ENCODE measurements around the gene STMND1.
"Not testable (repeated sequence)": the region's sequence is repeated elsewhere in the genome, so short reads cannot be mapped to it uniquely, and the experiment has no call there.

Gene STMND1

DNA sequence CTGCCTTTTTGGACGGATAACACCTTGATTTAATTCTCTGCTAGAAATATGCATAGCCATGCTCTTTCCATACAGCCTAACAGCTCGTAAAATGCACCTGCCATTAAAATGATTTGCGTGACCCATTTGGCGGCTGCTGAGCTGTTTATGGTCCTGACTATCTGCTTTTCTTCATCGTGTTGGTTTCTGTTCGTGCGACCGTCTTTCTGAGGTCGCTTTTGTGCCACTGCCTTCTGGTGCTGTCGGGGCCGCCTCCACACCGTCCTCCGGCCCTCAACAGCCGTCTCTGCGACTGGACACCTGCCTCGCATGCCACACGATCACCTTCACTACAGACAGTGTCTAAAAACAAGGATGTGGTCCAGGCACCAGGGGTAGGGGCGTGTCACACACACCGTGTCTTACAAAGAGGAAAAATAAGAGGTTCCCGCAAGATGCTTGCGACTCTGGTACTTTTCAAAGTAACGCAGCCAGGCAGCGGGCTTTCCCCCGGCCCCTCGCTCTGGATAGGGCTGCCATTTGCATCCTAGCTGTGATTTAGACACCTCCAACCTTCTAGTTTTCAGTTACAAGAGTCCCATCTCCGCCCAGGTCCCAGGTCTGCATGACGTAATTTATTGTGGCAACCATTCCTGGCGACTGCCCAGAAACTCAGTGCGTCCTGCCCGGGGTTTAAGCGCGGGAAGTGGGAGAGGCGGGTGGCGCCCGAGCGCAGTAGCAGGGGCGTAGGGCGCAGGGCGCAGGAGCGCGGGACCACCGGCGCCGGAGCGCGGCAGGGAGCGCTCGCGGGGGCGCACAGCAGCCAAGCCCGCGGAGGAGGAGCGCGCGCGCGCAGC lies at the start of gene STMND1:
Gene STMND1, plus strand, starts transcription at position 629 of the 836 bp plus-strand sequence. CDS start 208 bp downstream, outside the sequence.
- DNase-seq, result no peak

DNA sequence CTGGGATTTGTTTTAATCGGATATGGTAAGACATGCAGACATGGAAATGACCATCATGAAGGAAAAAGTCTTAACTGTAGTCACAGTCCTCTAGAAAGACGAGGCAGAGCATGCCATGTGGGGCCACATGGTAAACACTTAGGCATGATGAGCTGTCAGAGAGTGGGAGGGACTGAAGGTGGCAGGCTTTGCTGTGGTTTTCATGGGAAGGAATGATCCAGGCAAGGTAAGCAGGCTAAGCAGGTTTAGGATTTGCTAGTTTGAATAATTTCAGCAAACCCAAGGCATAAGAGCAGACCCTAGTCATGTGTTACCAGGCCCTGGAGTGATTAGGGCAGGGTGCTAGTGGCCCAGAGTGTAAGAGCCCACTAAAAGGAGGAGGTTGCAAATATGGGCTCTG lies 47.2 kb upstream of the STMND1 start:
- DNase-seq, result no peak

DNA sequence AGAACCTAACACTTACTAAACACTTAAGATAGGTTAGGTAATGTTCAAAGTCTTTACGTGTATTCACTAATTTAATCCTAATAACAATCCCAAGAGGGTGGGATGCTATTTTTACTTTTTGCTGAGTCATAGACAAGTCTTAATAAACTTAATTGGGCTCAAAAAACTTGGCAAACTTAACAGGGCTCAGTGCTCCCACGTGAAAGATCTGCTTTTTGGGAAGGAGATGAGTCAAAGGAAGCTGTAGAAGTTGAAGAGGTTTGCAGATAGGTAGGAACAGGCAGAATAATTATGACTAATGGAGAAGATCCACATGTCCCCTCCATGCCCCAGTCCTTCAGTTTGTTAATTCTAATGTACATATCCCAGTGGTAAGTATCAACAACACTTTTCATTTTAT lies 44.5 kb upstream of the STMND1 start:
- DNase-seq, result no peak

DNA sequence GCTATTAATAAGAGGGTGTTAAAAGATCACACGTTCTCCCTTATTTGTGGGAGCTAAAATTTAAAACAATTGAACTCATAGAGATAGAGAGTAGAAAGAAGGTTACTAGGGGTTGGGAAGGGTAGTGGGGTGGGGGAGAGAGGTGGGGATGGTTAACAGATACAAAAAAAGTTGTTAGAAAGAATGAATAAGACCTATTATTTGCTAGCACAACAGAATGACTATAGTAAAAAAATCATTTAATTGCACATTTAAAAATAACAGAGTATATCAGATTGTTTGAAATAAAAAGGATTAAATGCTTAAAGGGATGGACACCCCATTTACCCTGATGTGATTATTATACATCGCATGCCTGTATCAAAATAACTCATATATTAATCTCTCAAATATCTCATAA lies 43.3 kb upstream of the STMND1 start:
- DNase-seq, result no peak

DNA sequence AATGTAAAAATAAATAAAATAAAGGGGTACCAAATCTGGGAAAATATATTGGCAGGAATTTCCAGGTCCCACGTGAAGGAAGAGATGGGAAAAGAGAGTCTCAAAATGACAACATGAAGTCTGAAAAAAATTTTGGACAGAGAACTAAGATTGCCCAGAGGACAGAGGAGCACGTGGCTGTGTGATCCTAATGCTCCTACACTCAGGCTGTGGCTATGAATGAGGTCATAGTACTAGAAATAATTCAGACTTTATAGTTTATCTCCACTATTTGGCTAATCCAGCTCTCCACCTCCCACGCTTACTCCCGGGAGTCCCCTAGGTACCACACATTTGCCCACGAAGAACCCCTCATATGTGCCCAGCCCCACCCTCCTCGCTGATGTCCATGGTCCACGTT lies 42.8 kb upstream of the STMND1 start:
- DNase-seq, result no peak

DNA sequence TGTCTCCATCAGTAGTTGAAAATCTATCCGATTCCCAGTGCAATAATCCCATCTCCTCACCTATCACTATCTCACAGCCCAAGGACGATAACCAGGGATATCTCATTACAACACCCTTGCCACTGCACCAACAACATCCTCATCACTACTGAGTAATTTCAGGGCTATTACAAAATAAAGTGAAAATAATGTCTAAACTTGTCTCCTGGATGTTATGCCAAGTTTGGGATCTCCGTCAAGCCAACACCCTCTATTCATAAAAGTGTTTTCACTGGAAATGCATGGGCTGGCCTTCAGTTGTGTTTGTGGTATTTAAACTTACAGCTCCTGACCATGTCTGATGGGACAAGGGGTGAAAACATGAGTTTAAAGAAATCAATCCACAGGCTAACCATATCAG lies 42.0 kb upstream of the STMND1 start:
- DNase-seq, result no peak

DNA sequence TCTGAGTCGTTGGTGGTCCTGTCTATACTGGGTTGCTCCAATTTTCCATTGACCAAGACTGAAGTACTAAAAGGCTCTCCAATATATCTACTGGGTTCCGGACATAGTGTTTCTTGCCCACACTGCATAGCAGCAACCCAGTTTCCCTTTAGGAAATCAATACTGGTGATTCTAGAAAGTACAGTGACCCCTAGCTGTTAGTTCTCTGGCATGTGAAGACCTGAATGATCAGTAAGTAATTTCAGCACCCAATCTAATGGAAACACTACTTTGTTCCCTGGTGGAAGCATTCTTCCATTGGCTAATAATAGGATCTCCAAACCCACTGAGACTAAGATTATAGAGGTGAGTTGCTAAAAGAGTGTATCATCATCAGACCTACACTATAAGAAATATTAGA lies 40.8 kb upstream of the STMND1 start:
- no peak for DNase-seq

DNA sequence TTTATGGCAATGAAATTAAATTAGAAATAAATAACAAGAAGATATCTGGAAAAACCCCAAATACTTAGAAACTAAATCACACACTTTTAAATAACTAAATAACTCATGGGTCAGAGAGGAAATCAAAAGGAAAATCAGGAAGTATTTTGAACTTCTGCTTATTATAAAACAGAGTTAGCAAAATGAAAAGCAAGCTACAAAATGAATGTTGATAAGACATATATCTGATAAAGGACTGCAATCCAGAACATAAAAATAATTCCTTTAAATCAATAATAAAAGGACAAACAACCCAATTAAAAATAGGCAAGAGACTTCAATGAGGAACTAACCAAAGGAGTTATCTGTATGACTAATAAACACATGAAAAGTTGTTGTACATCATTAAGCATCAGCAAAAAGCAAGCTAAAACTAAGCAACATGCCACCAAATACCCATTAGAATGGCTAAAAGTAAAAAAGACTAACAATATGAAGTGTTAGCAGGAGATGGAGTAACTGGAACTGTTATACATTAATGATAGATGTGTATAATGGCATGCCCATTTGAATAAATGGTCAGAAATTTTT lies 38.9 kb upstream of the STMND1 start:
- no peak for DNase-seq

DNA sequence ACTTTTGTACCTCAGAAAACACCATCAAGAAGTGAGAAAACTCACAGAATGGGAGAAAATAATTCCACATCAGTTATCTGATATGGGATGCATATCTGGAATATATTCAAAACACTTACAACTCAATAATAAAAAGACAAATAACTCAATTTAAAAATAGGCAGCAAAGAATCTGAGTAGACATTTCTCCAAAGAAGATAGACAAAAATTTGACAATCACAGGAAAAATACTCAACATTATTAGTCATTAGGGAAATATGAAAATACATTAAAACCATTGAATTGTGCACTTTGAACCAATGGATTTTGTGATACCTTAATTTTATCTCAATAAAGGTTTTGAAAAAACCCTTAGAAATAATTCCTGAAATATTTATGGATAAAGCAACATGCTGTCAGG lies 36.9 kb upstream of the STMND1 start:
- DNase-seq, result no peak

DNA sequence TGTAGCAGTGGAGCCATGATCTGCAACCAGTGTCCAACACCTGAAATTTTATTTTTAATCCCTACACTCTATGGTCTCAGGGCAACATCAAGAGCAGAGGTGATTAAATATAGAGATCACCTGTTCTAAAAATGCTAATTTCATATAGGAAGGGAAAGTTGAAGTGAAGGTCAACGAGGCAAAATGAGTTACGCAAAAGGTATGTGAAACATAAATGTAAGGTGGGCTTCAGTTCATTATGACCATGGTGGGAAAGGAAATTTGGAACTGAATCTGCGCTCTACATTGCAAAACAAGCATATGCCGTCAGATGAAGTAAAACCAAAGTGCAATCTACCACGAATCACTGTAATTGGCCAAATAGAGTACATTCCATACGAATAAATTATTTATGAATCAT lies 35.2 kb upstream of the STMND1 start:
- DNase-seq, result no peak

DNA sequence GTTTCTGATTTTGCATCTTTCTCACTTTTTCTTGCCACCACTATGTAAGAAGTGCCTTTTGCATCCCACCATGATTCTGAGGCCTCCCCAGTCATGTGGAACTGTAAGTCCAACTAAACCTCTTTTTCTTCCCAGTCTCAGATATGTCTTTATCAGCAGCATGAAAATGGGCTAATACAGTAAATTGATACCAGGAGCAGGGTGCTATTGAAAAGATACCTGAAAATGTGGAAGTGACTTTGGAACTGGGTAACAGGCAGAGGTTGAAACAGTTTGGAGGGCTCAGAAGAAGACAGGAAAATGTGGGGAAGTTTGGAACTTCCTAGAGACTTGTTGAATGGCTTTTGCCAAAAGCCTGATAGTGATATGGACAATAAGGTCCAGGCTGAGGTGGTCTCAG lies 32.9 kb upstream of the STMND1 start:
- DNase-seq, result not testable (repeated sequence)

DNA sequence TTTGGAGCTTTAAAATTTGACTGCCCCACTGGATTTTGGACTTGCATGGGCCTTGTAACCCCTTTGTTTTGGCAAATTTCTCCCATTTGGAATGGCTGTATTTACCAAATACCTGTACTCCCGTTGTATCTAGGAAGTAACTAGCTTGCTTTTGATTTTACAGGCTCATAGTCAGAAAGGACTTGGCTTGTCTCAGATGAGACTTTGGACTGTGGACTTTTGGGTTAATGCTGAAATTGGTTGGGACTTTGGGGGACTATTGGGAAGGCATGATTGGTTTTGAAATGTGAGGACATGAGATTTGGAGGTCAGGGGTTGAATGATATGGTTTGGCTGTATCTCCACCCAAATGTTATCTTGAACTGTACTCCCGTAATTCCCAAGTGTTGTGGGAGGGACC lies 31.4 kb upstream of the STMND1 start:
- DNase-seq, result not testable (repeated sequence)

DNA sequence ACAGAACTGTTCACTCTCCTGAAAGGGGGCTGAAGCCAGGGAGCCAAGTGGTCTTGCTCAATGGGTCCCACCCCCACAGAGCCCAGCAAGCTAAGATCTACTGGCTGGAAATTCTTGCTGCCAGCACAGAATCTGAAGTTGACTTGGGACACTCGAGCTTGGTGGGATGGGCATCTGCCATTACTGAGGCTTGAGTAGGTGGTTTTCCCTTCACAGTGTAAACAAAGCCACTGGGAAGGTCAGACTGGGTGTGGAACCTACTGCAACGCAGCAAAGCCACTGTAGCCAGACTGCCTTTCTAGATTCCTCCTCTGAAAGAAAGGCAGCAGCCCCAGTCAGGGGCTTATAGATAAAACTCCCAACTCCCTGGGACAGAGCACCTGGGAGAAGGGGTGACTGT lies 28.3 kb upstream of the STMND1 start:
- DNase-seq, result not testable (repeated sequence)

DNA sequence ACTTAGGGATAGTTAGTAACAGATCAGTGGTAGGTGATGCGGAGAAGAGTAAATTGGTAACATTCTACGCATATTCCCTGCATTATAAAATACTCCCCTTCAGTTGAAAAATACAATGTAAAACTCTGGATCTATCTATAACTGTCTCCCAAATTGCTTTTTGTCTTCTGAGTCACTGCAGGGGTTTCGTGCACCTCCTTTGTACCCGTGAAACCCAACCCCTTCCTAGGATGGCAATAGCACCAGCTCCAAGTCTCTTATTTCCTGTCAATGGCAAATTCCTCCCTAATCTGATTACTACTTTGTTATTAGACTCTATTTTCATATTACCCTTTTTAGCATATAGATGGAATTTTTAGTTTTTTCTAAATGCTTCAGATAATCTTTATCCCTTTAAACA lies 20.6 kb upstream of the STMND1 start:
- DNase-seq, result no peak

DNA sequence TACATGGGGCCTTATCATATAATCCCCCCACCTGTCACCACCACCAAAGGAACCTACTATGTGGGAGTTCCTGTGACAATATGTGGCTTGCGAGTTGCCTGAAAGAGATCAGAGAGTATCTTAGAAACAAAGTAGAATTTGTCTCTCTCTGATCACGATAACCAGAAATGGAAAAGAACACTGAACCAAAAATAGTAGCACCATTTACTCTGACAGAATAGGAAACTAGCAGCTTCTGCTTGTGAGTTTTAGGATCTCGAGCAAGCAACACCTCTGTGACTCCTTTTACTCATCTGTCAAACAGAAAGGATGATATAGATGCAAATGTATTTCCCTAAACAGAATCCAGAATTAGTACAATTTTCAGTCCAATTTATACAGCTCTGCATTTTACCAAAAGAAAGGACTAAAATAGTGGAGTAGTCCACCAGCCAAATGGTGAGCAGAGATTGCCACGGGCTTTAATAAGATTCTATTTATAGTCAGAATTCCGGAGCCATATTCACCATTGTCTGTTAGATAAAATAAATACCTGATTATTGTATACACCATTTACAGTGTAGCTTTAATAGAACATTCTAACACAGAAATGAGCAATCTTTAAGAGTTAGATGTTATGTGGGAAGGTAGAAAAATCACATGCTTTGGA lies 19.9 kb upstream of the STMND1 start:
- DNase-seq, result no peak

DNA sequence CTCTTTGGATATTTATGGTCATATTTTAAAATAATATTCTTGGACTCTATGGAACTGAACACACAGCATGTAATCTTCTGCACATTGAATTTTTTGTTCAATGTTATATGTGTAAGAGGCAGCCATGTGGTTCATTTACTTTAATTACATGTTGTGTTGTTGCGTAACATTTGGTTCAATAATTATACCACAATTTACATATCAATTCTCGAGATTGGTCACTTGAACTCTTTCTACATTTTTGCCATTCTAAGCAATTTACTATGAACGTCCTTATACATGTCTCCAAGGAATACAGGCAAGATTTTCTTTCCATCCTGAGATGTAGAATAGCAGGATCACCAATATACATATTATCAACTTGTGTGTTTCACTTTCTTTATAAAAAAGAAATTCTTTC lies 18.5 kb upstream of the STMND1 start:
- no peak for DNase-seq

DNA sequence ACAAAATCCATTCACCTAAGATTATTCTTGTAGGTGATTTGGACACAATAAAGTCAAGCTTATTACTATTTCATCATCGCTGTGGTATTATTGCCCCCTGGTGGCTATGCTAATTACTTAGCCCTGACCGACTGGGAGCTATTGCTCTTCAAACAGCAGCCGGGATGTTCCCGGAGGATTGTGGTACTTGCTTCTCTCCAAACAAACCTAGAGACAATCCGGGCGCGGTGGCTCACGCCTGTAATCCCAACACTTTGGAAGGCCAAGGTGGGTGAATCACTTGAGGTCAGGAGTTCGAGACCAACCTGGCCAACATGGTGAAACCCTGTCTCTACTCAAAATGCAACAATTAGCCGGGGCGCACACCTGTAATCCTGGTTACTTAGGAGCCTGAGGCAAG lies 15.4 kb upstream of the STMND1 start:
- no peak for DNase-seq

DNA sequence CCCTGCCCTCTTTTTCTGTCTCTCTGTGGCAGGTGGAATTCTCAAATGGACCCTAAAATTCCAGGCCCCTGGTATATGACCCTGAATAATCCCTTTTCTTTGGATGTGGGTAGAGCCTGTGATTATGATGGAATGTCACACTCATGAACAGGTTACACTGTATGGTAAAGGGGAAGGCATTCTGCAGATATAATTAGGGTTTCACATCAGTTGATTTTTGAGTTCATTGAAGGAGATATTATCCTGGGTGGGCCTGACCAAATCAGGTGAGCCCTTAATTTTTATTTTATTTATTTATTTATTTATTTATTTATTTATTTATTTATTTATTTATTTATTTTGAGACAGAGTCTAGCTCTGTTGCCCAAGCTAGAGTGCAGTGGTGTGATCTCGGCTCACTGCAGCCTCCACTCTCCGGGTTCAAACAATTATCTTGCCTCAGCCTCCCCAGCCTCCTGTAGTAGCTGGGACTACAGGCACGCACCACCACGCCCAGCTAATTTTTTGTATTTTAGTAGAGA lies 13.7 kb upstream of the STMND1 start:
- DNase-seq, result no peak

DNA sequence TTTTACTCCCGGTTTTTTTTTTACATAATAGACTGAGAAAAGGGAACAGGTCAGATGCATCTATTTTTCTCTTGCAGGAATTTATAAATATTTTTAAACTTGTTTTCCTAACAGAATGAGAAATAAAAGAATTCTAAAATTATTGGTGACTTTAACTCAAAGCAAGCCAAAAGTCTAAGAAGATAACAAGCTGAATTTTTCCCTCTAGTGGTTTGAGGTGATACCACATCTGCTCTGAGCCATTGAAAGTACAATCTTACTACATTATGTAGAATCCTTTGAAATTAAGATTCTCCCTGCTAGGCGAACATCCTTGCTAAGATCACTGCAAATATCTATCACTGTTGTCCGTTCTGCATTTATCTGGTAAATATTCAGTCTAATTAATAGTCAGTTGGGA lies 10.7 kb upstream of the STMND1 start:
- DNase-seq, result no peak

DNA sequence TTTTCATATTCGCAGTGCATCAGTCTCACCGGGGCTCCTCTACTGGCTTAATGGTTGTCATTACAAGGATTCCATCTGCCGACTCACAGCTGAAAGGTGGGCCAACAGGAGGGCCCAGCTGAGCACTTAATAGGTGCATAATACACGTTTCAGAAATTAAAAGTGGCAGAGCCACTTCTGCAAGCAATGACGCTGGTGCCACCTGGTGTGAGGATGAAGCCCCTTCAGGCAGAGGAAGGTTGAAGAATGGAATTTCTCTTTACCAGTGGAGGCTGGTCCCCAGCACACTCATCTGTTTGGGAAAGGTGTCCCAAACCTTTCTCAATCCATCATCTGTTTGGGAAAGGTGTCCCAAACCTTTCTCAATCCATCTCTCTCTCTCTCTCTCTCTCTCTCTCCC lies 8.2 kb upstream of the STMND1 start:
- no peak for DNase-seq

DNA sequence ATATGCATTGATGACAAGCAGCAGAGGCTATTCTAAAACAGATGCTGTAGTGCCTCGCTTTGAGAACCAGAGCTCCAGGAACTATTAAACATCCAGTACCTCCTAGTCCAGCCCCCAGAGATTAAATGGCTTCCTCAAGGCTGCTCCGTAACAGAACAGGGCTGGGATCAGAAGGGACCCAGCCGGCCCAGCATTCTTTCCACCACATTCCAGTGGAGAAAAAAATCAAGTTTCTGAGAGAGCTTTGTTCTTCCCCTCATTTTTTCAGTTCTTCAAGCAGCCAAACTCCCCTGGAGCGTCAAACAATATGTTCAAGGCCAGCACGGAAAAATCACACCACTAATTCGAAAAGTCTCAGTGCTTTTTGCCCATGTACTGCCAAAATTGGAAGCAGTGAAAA lies 5.8 kb upstream of the STMND1 start:
- no peak for DNase-seq

DNA sequence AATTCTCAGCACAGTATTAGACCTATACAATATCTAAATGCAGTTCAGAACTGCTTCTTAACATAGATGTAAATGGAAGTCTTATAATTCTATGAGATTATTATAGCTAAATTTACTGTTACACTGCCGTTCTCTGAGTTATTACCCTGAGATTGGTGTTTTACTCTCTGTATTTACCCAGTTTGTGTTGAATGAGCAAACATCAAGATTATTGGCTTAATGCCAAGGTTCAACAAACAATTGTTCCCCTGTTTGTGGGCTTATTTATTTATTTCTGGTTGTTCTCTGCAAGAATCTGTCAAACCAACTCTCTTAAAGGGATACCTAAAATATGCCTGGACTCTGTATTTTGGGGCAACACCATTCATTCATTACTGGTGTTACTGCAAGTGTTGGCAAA lies 5.2 kb upstream of the STMND1 start:
- DNase-seq, result no peak

DNA sequence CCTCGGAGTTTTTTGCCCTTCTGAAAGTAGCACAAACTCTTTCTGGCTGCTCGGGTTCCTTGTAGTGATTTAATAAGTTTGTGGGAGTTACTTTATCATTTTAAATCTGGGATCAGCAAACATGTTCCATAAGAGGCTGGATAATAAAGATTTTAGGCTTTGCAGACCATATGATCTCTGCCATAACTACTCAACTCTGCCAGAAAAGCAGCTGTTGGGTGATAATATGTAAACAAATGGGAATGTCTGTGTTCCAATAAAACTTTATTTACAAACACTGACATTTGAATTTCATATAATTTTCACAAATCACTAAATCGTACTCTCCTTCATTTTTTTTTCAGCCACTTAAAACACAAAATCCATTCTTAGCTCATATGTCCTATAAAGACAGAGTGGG lies 3.9 kb upstream of the STMND1 start:
- DNase-seq, result no peak

DNA sequence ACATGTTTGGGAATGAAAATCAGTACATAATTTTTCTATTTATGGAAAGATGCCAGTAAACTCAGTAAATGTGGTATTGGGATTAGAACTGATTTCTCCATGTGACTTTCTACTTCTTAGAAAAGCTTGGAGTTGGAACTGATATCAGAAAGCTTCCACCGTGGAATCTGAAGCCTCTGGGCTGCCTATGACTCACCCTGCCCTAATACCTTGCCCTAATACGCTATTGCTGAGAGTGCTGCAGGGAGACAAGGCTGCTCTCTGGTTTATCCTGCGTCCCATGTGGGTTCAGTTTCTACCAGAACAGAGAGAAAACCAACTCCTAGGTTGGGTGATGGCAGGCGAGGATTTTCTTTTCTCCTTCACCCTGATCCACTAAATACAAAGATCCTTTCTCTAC lies 3.3 kb upstream of the STMND1 start:
- no peak for DNase-seq
